Neuronal stem cell (in vitro differentiated cells): Measurements from ENCODE around the gene EGLN3.
A peak's percentile ranks its signal among the peaks of the same experiment; 100 is the strongest.

Experiments used
- DNase-seq: peaks from one replicate; pipeline ENCODE4 v3.0.0-alpha.2; 2013; ENCODE audit warnings: low spot score
- H2AFZ ChIP-seq: one replicate; pipeline ENCODE4 v1.6.1; 2013; ENCODE audit warnings: mild to moderate bottlenecking, low read length, inconsistent platforms
- H2AK5ac ChIP-seq: 2 replicates; pipeline ENCODE4 v1.6.1; 2013; ENCODE audit warnings: low read depth, mild to moderate bottlenecking, inconsistent platforms, low read length, moderate library complexity, mixed read lengths
- H2BK120ac ChIP-seq: 2 replicates; pipeline ENCODE4 v1.6.1; 2013; ENCODE audit warnings: low read depth, mild to moderate bottlenecking, inconsistent platforms, low read length, moderate library complexity, mixed read lengths
- H2BK12ac ChIP-seq: one replicate; pipeline ENCODE4 v1.6.1; 2013; ENCODE audit warnings: low read length, inconsistent platforms
- H2BK15ac ChIP-seq: 2 replicates; pipeline ENCODE4 v1.6.1; 2013; ENCODE audit warnings: mild to moderate bottlenecking, low read length, inconsistent platforms, mixed read lengths
- H2BK5ac ChIP-seq: one replicate; pipeline ENCODE4 v1.6.1; 2013; ENCODE audit warnings: inconsistent platforms, mild to moderate bottlenecking, low read length, moderate library complexity
- H3K14ac ChIP-seq: one replicate; pipeline ENCODE4 v1.6.1; 2013; ENCODE audit warnings: low read length, inconsistent platforms
- H3K18ac ChIP-seq: 2 replicates; pipeline ENCODE4 v1.6.1; 2013; ENCODE audit warnings: low read length, inconsistent platforms
- H3K23ac ChIP-seq: 2 replicates; pipeline ENCODE4 v1.6.1; 2013; ENCODE audit warnings: low read depth, mild to moderate bottlenecking, mixed read lengths, low read length, inconsistent platforms; ENCODE audit not compliant: poor library complexity
- H3K27ac ChIP-seq: replicated peaks from 3 replicates; pipeline ENCODE4 v1.5.1; 2013; ENCODE audit warnings: low read length, inconsistent platforms
- H3K27me3 ChIP-seq, 3 experiments: 2 replicates each; pipeline ENCODE4 v1.6.1; 2013; ENCODE audit warnings: low read length in 3 of 3, mild to moderate bottlenecking in 2 of 3, inconsistent platforms in 1 of 3, low read depth in 1 of 3, mixed read lengths in 1 of 3, moderate library complexity in 1 of 3; ENCODE audit not compliant: control insufficient read depth in 3 of 3, insufficient read depth in 3 of 3
- H3K36me3 ChIP-seq, 2 donors: replicated peaks in 1 of 2; 2 replicates each; pipeline ENCODE4 v1.6.1; 2013; ENCODE audit warnings: low read length in 2 of 2; ENCODE audit not compliant: control insufficient read depth in 2 of 2, insufficient read depth in 2 of 2
- H3K4ac ChIP-seq: 2 replicates; pipeline ENCODE4 v1.6.1; 2013; ENCODE audit warnings: inconsistent platforms, mild to moderate bottlenecking, low read length, moderate library complexity
- H3K4me1 ChIP-seq, 2 donors: 1 replicate in 1 of 2; 2 replicates in 1 of 2; pipeline ENCODE4 v1.6.1; 2013; ENCODE audit warnings: low read length in 2 of 2, low read depth in 1 of 2; ENCODE audit not compliant: control insufficient read depth in 2 of 2, insufficient read depth in 1 of 2
- H3K4me2 ChIP-seq: one replicate; pipeline ENCODE4 v1.6.1; 2013; ENCODE audit warnings: mild to moderate bottlenecking, low read length, inconsistent platforms; ENCODE audit not compliant: insufficient read depth, poor library complexity, severe bottlenecking
- H3K4me3 ChIP-seq, 2 donors: 2 replicates each; pipeline ENCODE4 v1.5.1; 2013; ENCODE audit warnings: low read length in 2 of 2, mild to moderate bottlenecking in 2 of 2, inconsistent platforms in 1 of 2, moderate library complexity in 1 of 2
- H3K79me1 ChIP-seq: one replicate; pipeline ENCODE4 v1.6.1; 2013; ENCODE audit warnings: low read depth, mild to moderate bottlenecking, inconsistent platforms, low read length, moderate library complexity
- H3K9ac ChIP-seq: one replicate; pipeline ENCODE4 v1.6.1; 2013; ENCODE audit warnings: mild to moderate bottlenecking, low read depth, low read length, inconsistent platforms; ENCODE audit not compliant: poor library complexity
- H3K9me3 ChIP-seq, 2 donors: replicated peaks in 1 of 2; 2 replicates each; pipeline versions ENCODE3 to v1.6.1; 2013; ENCODE audit warnings: low read length in 2 of 2, mild to moderate bottlenecking in 2 of 2, inconsistent platforms in 1 of 2, low read depth in 1 of 2, mixed read lengths in 1 of 2, moderate library complexity in 1 of 2; ENCODE audit not compliant: control insufficient read depth in 2 of 2, insufficient read depth in 1 of 2
- H4K8ac ChIP-seq: one replicate; pipeline ENCODE4 v1.6.1; 2013; ENCODE audit warnings: low read depth, mild to moderate bottlenecking, inconsistent platforms, low read length, moderate library complexity
- H4K91ac ChIP-seq: one replicate; pipeline ENCODE4 v1.6.1; 2013; ENCODE audit warnings: low read length, low read depth, mild to moderate bottlenecking, inconsistent platforms; ENCODE audit not compliant: poor library complexity
- WGBS, 2 donors: extraction: QIAGEN DNeasy Blood & Tissue Kit; methylation state at CpG; one replicate each; pipeline ENCODE4 v1.1.7; 2013; ENCODE audit warnings: missing lambda C conversion rate in 2 of 2, mixed read lengths in 1 of 2; ENCODE audit not compliant: insufficient read length in 2 of 2, insufficient replicate concordance in 1 of 2; ENCODE audit errors: extremely low coverage in 2 of 2; 5-methylcytosine and 5-hydroxymethylcytosine counted together

The EGLN3 gene

DNA sequence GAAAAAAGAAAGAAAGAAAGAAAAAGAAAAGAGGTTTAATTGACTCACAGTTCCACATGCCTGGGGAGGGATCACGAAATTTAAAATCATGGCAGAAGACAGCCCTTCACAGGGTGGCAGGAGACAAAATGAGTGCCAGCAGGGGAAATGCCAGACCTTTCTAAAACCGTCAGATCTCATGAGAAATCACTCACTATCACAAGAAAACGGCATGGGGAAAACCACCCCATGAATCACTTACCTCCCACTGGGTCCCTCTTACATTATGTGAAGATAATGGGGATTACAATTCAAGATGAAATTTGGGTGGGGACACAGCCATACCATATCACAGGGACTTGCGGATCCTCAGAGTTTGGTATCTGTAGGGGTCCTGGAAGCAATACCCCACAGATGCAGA is 16.3 kb upstream of the EGLN3 start:
- Histone ChIP-seq H3K23ac (no peak overlapping the region), H2AFZ (no peak overlapping the region), H3K27ac (no peak overlapping the region), H3K27me3 (peaks cover 0 to 5% (median 0%) of the 10 kb centered on the region in 3 experiments), H2BK15ac (no peak overlapping the region), H3K4me3 (no peak overlapping the region), H3K36me3 (no peaks in the 10 kb centered on the region), H3K18ac (no peak overlapping the region), H3K14ac (no peak overlapping the region), H2BK120ac (no peak overlapping the region), H2BK5ac (no peak overlapping the region), H4K91ac (no peak overlapping the region), H3K4ac (no peak overlapping the region), H3K4me1 (peaks cover 0 to 16% of the 10 kb centered on the region in 2 donors), H3K79me1 (no peaks in the 10 kb centered on the region), H4K8ac (no peak overlapping the region), H2AK5ac (no peak overlapping the region), H3K9me3 (no peaks in the 10 kb centered on the region), H2BK12ac (no peak overlapping the region), H3K4me2 (no peak overlapping the region), H3K9ac (no peak overlapping the region)
- WGBS, 2 donors: no CpG with 5 or more reads among the region's 4 CpGs
- DNase-seq: no peak

DNA sequence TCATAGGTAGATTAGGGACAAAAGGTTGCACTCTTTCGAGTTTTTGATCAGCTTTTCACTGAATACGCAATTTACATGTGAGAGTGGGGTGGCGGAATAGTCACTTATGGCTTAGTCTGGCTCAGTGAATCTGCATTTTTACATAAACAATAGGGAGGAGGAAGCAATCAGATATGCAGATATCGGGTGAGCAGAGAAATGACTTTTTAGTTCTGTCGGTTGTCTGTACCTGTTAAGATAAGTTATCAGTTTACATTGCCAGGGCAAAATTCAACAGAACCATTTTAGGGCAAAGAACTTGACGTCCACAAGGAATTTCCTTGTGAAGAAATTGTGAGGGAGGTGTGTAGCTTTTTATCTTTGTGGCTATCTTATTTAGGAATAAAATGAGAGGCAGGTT is 15.4 kb upstream of the EGLN3 start:
- Histone ChIP-seq H3K4me1 (peaks cover 0 to 16% of the 10 kb centered on the region in 2 donors), H4K8ac (no peak overlapping the region), H3K14ac (no peak overlapping the region), H3K36me3 (no peaks in the 10 kb centered on the region), H3K18ac (no peak overlapping the region), H3K4ac (no peak overlapping the region), H2BK5ac (no peak overlapping the region), H3K79me1 (no peaks in the 10 kb centered on the region), H2BK12ac (no peak overlapping the region), H2AFZ (no peak overlapping the region), H4K91ac (no peak overlapping the region), H3K4me2 (no peak overlapping the region), H2BK120ac (no peak overlapping the region), H3K27me3 (peaks cover 0 to 5% (median 0%) of the 10 kb centered on the region in 3 experiments), H3K9me3 (no peaks in the 10 kb centered on the region), H3K9ac (no peak overlapping the region), H2AK5ac (no peak overlapping the region), H3K4me3 (no peak overlapping the region), H3K23ac (no peak overlapping the region), H3K27ac (no peak overlapping the region), H2BK15ac (no peak overlapping the region)
- DNase-seq: no peak
- WGBS, 2 donors: no CpG with 5 or more reads among the region's 6 CpGs

DNA sequence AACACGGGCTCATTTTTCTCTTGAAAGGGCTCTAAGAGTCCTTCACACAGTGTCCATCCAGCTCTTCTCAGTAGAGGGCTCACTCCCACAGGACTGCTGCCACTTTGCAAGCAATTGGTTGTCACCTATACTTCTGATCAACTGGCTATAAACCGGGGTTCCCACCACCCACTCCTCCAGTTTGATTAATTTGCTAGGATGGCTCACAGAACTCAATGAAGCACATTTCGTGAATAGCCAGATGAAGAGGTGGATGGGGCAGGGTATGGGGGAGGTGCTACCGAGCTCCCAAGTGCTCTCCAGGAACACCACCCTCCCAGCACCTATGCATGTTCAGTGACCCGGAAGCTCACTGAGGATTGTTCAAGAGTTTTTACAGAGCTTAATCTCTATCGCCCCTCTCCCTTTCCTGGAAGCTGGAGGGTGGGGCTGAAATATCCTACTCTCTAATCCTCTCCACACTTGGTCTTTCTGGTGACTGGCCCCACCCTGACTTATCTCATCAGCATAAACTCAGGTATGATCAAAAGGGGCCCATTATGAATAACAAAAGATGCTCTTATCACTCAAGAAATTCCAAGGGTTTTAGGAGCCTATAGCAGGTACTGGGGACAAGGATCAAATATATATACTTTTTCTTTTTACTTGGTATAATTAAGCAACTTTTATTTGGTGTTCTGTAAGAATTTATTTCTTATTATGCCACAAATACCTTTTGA is 13.9 kb upstream of the EGLN3 start:
- Histone ChIP-seq H3K36me3 (no peaks in the 10 kb centered on the region), H2AFZ (no peak overlapping the region), H3K9ac (no peak overlapping the region), H3K18ac (no peak overlapping the region), H2BK12ac (no peak overlapping the region), H3K23ac (no peak overlapping the region), H3K27me3 (peaks cover 0 to 5% (median 0%) of the 10 kb centered on the region in 3 experiments), H3K4me3 (no peak overlapping the region), H2AK5ac (no peak overlapping the region), H4K91ac (no peak overlapping the region), H4K8ac (no peak overlapping the region), H2BK120ac (no peak overlapping the region), H3K4ac (no peak overlapping the region), H3K27ac (peak overlapping the region; percentile 5), H3K79me1 (no peaks in the 10 kb centered on the region), H3K4me1 (peaks cover 0 to 17% of the 10 kb centered on the region in 2 donors), H3K4me2 (no peak overlapping the region), H3K9me3 (no peaks in the 10 kb centered on the region), H2BK5ac (no peak overlapping the region), H2BK15ac (no peak overlapping the region), H3K14ac (no peak overlapping the region)
- no CpG with 5 or more reads among the region's 6 CpGs for WGBS, 2 donors
- peak; percentile 49 for DNase-seq

DNA sequence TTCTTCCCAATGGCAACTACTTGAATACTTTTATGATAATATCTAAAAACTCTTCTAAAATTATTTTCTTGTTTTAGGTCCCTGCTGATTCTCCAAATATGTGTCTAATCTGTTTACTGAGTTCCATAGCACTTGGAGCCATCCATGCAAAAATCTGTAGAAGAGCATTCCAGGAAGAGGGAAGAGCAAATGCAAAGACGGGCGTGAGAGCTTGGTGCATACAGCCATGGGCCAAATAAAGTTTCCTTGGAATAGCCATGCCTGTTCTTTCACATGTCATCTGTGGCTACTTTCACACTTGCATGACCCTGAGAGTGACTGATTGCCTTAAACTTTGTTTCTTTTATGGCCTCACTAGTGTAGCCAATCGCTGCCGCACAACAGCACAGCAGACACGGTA is 13.0 kb upstream of the EGLN3 start:
- no peak overlapping the region for H3K27ac ChIP-seq
- H4K8ac ChIP-seq: no peak overlapping the region
- H2BK12ac ChIP-seq: no peak overlapping the region
- H4K91ac ChIP-seq: no peak overlapping the region
- H3K9me3 ChIP-seq: no peaks in the 10 kb centered on the region
- H3K23ac ChIP-seq: no peak overlapping the region
- no peak overlapping the region for H3K4me2 ChIP-seq
- no peak overlapping the region for H3K9ac ChIP-seq
- H3K4me3 ChIP-seq: no peak overlapping the region
- peaks cover 0 to 2% (median 0%) of the 10 kb centered on the region in 3 experiments for H3K27me3 ChIP-seq
- no peak overlapping the region for H2AFZ ChIP-seq
- peaks cover 0 to 17% of the 10 kb centered on the region in 2 donors for H3K4me1 ChIP-seq
- H2BK15ac ChIP-seq: no peak overlapping the region
- no CpG with 5 or more reads among the region's 5 CpGs for WGBS, 2 donors
- no peak overlapping the region for H2AK5ac ChIP-seq
- H3K18ac ChIP-seq: no peak overlapping the region
- no peak overlapping the region for H3K4ac ChIP-seq
- H2BK120ac ChIP-seq: no peak overlapping the region
- no peak overlapping the region for H2BK5ac ChIP-seq
- H3K36me3 ChIP-seq: no peaks in the 10 kb centered on the region
- no peak overlapping the region for H3K14ac ChIP-seq
- DNase-seq: no peak
- no peaks in the 10 kb centered on the region for H3K79me1 ChIP-seq
